ENCODE measurements around the gene CYBC1. TPM values are rescaled to one million over a fixed set of nuclear protein-coding genes. Genes with fewer than 3 reads are reported as not detected.

CYBC1 gene
- total RNA-seq, 1 experiment from 2014 or later = 95.4 TPM

- TF ChIP-seq EZH2phosphoT487 (IDR thresholded peaks at IDR 0.05; ENCODE audit: borderline replicate concordance) (no peak), CTCF (IDR thresholded peaks at IDR 0.05 in 2 of 3, conservative IDR thresholded peaks at IDR 0.05 in 1 of 3; ENCODE audit: borderline replicate concordance in 1 of 3, insufficient read depth in 1 of 3, low read depth in 2 of 3, low read length in 2 of 3) (no peak), ZBTB33 (IDR thresholded peaks at IDR 0.05; ENCODE audit: extremely low read depth, insufficient replicate concordance, low read length) (no peak), ZNF274 (IDR thresholded peaks at IDR 0.05; ENCODE audit: low read depth, low read length) (no peak), YY1 (IDR thresholded peaks at IDR 0.05; ENCODE audit: extremely low read depth, insufficient replicate concordance, low read depth, low read length) (no peak), SRF (IDR thresholded peaks at IDR 0.05; ENCODE audit: low read depth) (no peak), MAX (IDR thresholded peaks at IDR 0.05) (no peak), FOSL1 (IDR thresholded peaks at IDR 0.05; ENCODE audit: low read depth) (no peak), SIN3A (IDR thresholded peaks at IDR 0.05; ENCODE audit: low read depth) (no peak)
- no peaks in the 10 kb centered on the region for H3K27me3 ChIP-seq (ENCODE audit: insufficient read depth, low read length)
- no peak overlapping the region for H3K4me3 ChIP-seq (replicated peaks in 1 of 2; ENCODE audit: low read depth in 1 of 2, low read length in 2 of 2)
- intact Hi-C loops (cut with micrococcal nuclease) = no loop called here
- H2AFZ ChIP-seq (ENCODE audit: low read depth, low read length, poor library complexity, severe bottlenecking) = no peak overlapping the region
- no peak overlapping the region for H3K9ac ChIP-seq (ENCODE audit: low read length)
- no peak for DNase-seq (ENCODE audit: low read depth, low spot score)
- no peaks in the 10 kb centered on the region for H3K9me2 ChIP-seq (ENCODE audit: insufficient read depth)
- RAD21 ChIA-PET (ENCODE audit: low non-redundant PET in 1 of 2, low total read pairs in 2 of 2, uncharacterized antibody in 2 of 2, unreplicated experiment in 2 of 2) = no interaction called here
- no peaks in the 10 kb centered on the region for H3K79me2 ChIP-seq (ENCODE audit: insufficient read depth, low read length)
- no peaks in the 10 kb centered on the region for H3K9me3 ChIP-seq (ENCODE audit: control insufficient read depth in 1 of 2, insufficient read depth in 1 of 2, low read depth in 1 of 2, low read length in 2 of 2)
- 0 out of 4 replicates have a peak, but pooled peaks cover under 1 to 12% of the 10 kb centered on the region in 2 experiments for H3K36me3 ChIP-seq (ENCODE audit: control insufficient read depth in 1 of 2, insufficient read depth in 2 of 2, low read length in 2 of 2)
- H4K20me1 ChIP-seq (ENCODE audit: insufficient read depth) = no peaks in the 10 kb centered on the region
- no peak for ATAC-seq
- CTCF ChIA-PET = no interaction called here
- no TSS peak for BruUV-seq (replicated peaks)
- H3K27ac ChIP-seq (ENCODE audit: low read depth, low read length) = no peak overlapping the region
- POLR2A ChIA-PET = no interaction called here
- no peak overlapping the region for H3K4me2 ChIP-seq (ENCODE audit: low read length)
- no peaks in the 10 kb centered on the region for H3K4me1 ChIP-seq (ENCODE audit: control insufficient read depth in 1 of 2, insufficient read depth in 2 of 2, low read length in 2 of 2)
These were observed 11.2 kb downstream of the CYBC1 start for GRCh38 chr17:82439194-82439828.

All from HCT116 (cell line).